RWPE1 (cell line): ENCODE measurements around the gene ETF1.

Source experiments
- CTCF ChIA-PET: fragments of 350-600 bp; sonication (Branson Sonifier 250); formaldehyde crosslinking; extraction: SDS; loops from one replicate; lab custom pipeline; 2021; lab: Yijun Ruan, JAX
- POLR2A ChIA-PET: fragments of 400-600 bp; formaldehyde crosslinking; extraction: SDS; loops from one replicate; lab custom pipeline; 2020; ENCODE audit warnings: antibody characterized with exemption; ENCODE audit not compliant: low non-redundant PET; lab: Yijun Ruan, JAX
- DNase-seq: peaks from one replicate; pipeline ENCODE4 v3.0.0; 2012; ENCODE audit warnings: low spot score
- H3K27ac ChIP-seq: fragments of 450-650 bp; 2 replicates; pipeline ENCODE4 v1.5.1; 2017
- TF ChIP-seq, protein P1 (sequence below): fragments of 450-650 bp; conservative IDR thresholded peaks from 2 replicates; pipeline ENCODE4 v1.5.1; 2017; ENCODE audit warnings: low read depth, mild to moderate bottlenecking

The ETF1 gene

GRCh38 chr5:138580001-138580400, 37.0 kb upstream of the ETF1 start:
- no peak for DNase-seq
- TF ChIP-seq, protein P1, sequence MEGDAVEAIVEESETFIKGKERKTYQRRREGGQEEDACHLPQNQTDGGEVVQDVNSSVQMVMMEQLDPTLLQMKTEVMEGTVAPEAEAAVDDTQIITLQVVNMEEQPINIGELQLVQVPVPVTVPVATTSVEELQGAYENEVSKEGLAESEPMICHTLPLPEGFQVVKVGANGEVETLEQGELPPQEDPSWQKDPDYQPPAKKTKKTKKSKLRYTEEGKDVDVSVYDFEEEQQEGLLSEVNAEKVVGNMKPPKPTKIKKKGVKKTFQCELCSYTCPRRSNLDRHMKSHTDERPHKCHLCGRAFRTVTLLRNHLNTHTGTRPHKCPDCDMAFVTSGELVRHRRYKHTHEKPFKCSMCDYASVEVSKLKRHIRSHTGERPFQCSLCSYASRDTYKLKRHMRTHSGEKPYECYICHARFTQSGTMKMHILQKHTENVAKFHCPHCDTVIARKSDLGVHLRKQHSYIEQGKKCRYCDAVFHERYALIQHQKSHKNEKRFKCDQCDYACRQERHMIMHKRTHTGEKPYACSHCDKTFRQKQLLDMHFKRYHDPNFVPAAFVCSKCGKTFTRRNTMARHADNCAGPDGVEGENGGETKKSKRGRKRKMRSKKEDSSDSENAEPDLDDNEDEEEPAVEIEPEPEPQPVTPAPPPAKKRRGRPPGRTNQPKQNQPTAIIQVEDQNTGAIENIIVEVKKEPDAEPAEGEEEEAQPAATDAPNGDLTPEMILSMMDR = no peak
- ChIA-PET CTCF (interaction anchor here (0.6 to 1.6 kb wide), 13 partner anchors 8 to 693 kb away, joined by 3 to 18 read pairs (median 5); no protein-coding TSS in a partner anchor), POLR2A (no interaction called here)
- H3K27ac ChIP-seq = no peak overlapping the region

- DNase-seq = no peak
- TF ChIP-seq, protein P1 = peak; percentile 53
- ChIA-PET CTCF (interaction anchor here (0.5 to 1.6 kb wide), 29 partner anchors 9 to 693 kb away, joined by 3 to 18 read pairs (median 4); no protein-coding TSS in a partner anchor), POLR2A (interaction anchor here (0.7 to 0.9 kb wide), 2 partner anchors 133 to 1197 kb away, joined by 3 to 7 read pairs; no protein-coding TSS in a partner anchor)
- H3K27ac ChIP-seq = no peak overlapping the region
Measured at GRCh38 chr5:138579517-138579863, 36.5 kb upstream of the ETF1 start.

DNA sequence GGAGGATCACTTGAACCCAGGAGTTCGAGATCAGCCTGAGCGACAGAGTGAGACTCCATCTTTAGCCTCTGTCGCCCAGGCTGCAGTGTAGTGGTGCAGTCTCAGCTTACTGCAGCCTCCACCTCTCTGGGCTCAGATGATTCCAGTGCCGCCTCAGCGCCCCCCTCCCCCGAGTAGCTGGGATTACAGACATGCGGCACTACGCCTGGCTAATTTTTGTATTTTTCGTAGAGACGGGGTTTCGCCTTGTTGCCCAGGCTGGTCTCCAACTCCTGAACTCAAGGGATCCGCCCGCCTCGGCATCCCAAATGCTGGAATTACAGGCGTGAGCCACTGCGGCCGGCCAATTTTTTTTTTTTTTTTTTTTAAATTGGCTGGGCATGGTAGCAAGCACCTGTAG, 34.4 kb upstream of the ETF1 start:
- no peak for DNase-seq
- TF ChIP-seq, protein P1 = no peak
- peak overlapping the region; percentile 9; the same call in 1 of the 2 replicates for H3K27ac ChIP-seq
- ChIA-PET POLR2A (no interaction called here), CTCF (interaction anchor here (0.6 kb wide), 1 partner anchor 194 kb away, joined by 3 read pairs; no protein-coding TSS in a partner anchor)

- peak within 1 kb of the TSS; percentile 93 for H3K27ac ChIP-seq
- TF ChIP-seq, protein P1 = no peak
- DNase-seq = peak; percentile 100
- POLR2A ChIA-PET = interaction anchor here (0.6 to 1.2 kb wide), 5 partner anchors 20 to 110 kb away, joined by 3 to 4 read pairs (median 3); partner anchors contain the start of genes EGR1 and ETF1
- CTCF ChIA-PET = interaction anchor here (0.6 to 2.0 kb wide), 4 partner anchors 111 to 687 kb away, joined by 3 to 9 read pairs (median 3); no protein-coding TSS in a partner anchor
Measured at GRCh38 chr5:138575194-138576015, 32.4 kb upstream of the ETF1 start, which contains the start of gene HSPA9. HSPA9 (minus strand) TSS chr5:138575401; CDS start chr5:138575318, 83 bp downstream.

DNA sequence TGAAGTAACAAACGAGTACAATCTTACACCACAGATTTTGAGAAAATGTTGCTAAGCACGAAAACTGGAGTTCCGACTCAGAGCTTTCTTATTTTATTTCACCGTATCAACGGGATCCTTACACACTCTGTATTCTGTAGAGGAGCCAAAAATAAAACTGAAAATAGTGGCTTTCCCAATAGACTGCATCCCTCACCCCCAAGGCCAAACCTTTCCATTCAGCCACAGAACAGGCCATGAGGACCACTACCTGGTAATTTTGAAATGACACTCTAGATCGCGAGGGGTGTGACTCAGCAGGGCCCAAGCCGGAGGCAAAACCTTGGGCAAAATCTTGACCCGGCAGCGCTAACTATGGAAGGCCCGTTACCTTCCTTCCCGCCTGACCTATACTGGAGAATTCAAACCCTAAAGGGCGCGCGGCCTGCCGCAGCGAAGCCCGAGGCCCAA, 31.7 kb upstream of the ETF1 start:
- POLR2A ChIA-PET = interaction anchor here (0.9 kb wide), 1 partner anchor 31 kb away, joined by 4 read pairs; the partner anchor contains the start of gene ETF1
- peak; percentile 62 for DNase-seq
- CTCF ChIA-PET = interaction anchor here (2.0 kb wide), 1 partner anchor 150 kb away, joined by 9 read pairs; no protein-coding TSS in a partner anchor
- peak overlapping the region; percentile 93 for H3K27ac ChIP-seq
- TF ChIP-seq, protein P1 = no peak

DNA sequence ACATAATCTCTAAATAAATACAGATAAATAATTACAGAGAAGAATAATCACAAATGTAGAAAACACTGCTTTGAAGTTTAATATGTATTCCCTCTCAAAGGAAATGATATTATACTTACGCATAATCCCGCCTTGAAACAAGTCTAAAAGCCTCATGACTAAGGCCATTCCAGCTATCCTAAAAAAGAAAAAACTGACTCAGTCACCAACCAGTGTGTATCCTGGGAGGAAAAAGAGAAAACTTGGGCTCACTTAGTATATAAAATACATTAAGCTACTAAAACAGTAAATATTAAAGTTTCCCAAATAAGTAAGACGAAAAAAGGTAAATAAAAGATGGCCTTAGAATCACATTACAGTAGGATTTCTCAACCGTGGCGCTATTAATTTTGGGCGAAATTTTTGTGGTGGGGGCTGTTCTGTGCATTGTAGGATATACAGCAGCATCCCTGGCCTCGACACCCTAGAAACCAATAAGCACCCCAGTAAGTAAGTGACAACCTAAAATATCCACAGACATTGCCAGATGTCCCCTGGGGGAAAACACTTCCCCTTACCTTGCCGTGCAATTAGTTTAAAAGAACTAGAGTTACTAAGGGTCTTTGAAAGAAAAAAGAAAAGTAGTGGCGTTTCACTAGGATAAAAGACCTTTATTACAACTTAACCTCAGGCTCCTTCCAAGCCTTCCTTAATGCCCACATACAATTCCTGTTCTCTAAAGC, 31.1 kb upstream of the ETF1 start:
- CTCF ChIA-PET = no interaction called here
- TF ChIP-seq, protein P1 = no peak
- H3K27ac ChIP-seq = no peak overlapping the region
- DNase-seq = peak; percentile 33
- POLR2A ChIA-PET = no interaction called here
